Nephron (organoid): ENCODE data around the gene CWC25.
A peak's percentile ranks its signal among the peaks of the same experiment; 100 is the strongest.

Source experiments
- H3K27ac Mint-ChIP-seq, 3 experiments: 2 replicates each; pipeline ENCODE4 v1.8.0; 2020; ENCODE audit warnings: mixed read lengths in 3 of 3, mild to moderate bottlenecking in 2 of 3, moderate library complexity in 1 of 3
- H3K27me3 Mint-ChIP-seq: 2 replicates; pipeline ENCODE4 v1.8.0; 2021; ENCODE audit warnings: low read depth, mild to moderate bottlenecking, moderate library complexity, mixed read lengths
- H3K36me3 Mint-ChIP-seq: 2 replicates; pipeline ENCODE4 v1.8.0; 2020; ENCODE audit warnings: low read depth, mixed read lengths
- H3K4me1 Mint-ChIP-seq: 2 replicates; pipeline ENCODE4 v1.8.0; 2020; ENCODE audit warnings: mixed read lengths
- H3K4me3 Mint-ChIP-seq, 3 experiments: 2 replicates each; pipeline ENCODE4 v1.8.0; 2020; ENCODE audit warnings: mild to moderate bottlenecking in 3 of 3, mixed read lengths in 3 of 3, moderate library complexity in 2 of 3
- H3K9me3 Mint-ChIP-seq: 2 replicates; pipeline ENCODE4 v1.8.0; 2020; ENCODE audit warnings: mixed read lengths
- TF ChIP-seq, protein P1 (sequence below), 3 experiments: fragments of 200-600 bp; sonication (generic); IDR thresholded peaks; one replicate each; pipeline ENCODE4 v1.5.0; 2021; ENCODE audit warnings: antibody characterized with exemption in 3 of 3; ENCODE audit not compliant: unreplicated experiment in 3 of 3

The CWC25 gene

GRCh38 chr17:38870259-38871165 lies 45.4 kb upstream of the CWC25 start:
- Mint-ChIP-seq H3K9me3 (no peaks in the 10 kb centered on the region), H3K27me3 (peaks cover 8% of the 10 kb centered on the region)

DNA sequence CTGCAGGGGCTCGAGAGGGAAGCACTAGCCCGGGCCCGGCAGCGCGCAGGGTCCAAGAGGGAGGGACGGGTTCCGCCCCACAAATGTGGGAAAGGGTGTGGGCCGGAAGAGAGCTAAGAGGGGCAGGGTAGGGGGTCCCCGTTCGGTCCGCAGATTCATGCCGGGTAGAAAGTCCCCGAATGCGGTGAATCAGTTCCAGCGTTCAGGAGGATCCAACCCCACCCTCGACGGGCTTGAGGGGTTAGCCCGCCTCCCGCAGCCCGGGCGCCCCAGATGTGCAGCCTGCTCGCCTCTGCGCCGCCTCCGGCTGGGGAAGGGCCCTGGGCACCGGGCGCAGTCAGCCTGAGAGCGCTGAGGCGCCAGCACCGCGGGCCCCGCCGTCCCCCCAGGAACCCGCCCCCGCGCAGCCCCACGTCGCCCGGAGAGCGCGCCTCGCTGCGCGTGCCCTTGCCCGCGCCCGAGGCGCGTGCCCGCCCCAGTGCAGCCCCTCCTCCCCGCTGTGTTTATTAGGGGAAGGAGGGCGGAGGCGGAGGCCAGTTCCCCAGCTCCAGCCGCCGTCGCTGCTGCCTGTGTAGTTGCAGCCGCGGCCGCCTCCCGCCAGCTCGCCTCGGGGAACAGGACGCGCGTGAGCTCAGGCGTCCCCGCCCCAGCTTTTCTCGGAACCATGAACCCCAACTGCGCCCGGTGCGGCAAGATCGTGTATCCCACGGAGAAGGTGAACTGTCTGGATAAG lies 44.6 kb upstream of the CWC25 start, which contains the start of gene LASP1:
Gene LASP1, plus strand, starts transcription at position 533 of the 733 bp plus-strand sequence. Its CDS starts 132 bp downstream, at position 665.
- H3K4me3 Mint-ChIP-seq = peak within 1 kb of the TSS; percentile 99 to 100 (median 100)
- no peaks in the 10 kb centered on the region for H3K36me3 Mint-ChIP-seq
- TF ChIP-seq, protein P1, sequence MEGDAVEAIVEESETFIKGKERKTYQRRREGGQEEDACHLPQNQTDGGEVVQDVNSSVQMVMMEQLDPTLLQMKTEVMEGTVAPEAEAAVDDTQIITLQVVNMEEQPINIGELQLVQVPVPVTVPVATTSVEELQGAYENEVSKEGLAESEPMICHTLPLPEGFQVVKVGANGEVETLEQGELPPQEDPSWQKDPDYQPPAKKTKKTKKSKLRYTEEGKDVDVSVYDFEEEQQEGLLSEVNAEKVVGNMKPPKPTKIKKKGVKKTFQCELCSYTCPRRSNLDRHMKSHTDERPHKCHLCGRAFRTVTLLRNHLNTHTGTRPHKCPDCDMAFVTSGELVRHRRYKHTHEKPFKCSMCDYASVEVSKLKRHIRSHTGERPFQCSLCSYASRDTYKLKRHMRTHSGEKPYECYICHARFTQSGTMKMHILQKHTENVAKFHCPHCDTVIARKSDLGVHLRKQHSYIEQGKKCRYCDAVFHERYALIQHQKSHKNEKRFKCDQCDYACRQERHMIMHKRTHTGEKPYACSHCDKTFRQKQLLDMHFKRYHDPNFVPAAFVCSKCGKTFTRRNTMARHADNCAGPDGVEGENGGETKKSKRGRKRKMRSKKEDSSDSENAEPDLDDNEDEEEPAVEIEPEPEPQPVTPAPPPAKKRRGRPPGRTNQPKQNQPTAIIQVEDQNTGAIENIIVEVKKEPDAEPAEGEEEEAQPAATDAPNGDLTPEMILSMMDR (IDR thresholded peaks at IDR 0.05; ENCODE audit: unreplicated experiment in 3 of 3) = no peak
- peaks cover 49% of the 10 kb centered on the region for H3K4me1 Mint-ChIP-seq
- no peaks in the 10 kb centered on the region for H3K9me3 Mint-ChIP-seq
- H3K27ac Mint-ChIP-seq = peak within 1 kb of the TSS; percentile 100
- peaks cover 8% of the 10 kb centered on the region for H3K27me3 Mint-ChIP-seq

More at GRCh38 chr17:38870259-38871165, 45.4 kb upstream of the CWC25 start:
- Mint-ChIP-seq H3K4me3 (peak overlapping the region; percentile 99 to 100 (median 99)), H3K4me1 (peaks cover 57% of the 10 kb centered on the region), H3K36me3 (no peaks in the 10 kb centered on the region), H3K27ac (peak overlapping the region; percentile 97 to 100 (median 99))
- TF ChIP-seq, protein P1 (IDR thresholded peaks at IDR 0.05; ENCODE audit: unreplicated experiment in 3 of 3) = no peak

- TF ChIP-seq, protein P1 (IDR thresholded peaks at IDR 0.05; ENCODE audit: unreplicated experiment in 3 of 3) = no peak
- Mint-ChIP-seq H3K4me3 (peak overlapping the region; percentile 99 to 100 (median 100)), H3K27ac (peak overlapping the region; percentile 100), H3K27me3 (peaks cover 8% of the 10 kb centered on the region), H3K36me3 (no peaks in the 10 kb centered on the region), H3K4me1 (peaks cover 44% of the 10 kb centered on the region), H3K9me3 (no peaks in the 10 kb centered on the region)
These were observed 43.9 kb upstream of the CWC25 start for GRCh38 chr17:38868817-38869525.

- Mint-ChIP-seq H3K4me3 (peak overlapping the region; percentile 99 to 100 (median 100)), H3K4me1 (peaks cover 36% of the 10 kb centered on the region), H3K27me3 (peaks cover 8% of the 10 kb centered on the region), H3K27ac (peak overlapping the region; percentile 100), H3K9me3 (no peaks in the 10 kb centered on the region), H3K36me3 (no peaks in the 10 kb centered on the region)
- TF ChIP-seq, protein P1 (IDR thresholded peaks at IDR 0.05; ENCODE audit: unreplicated experiment in 3 of 3) = no peak
These were observed 43.1 kb upstream of the CWC25 start for GRCh38 chr17:38867968-38868816.
